Measurements from ENCODE around the gene KCND3. TPM values are rescaled to one million over a fixed set of nuclear protein-coding genes. Genes with fewer than 3 reads are reported as not detected.

Gene KCND3
- polyA plus RNA-seq, 3 donors = not detected

DNA sequence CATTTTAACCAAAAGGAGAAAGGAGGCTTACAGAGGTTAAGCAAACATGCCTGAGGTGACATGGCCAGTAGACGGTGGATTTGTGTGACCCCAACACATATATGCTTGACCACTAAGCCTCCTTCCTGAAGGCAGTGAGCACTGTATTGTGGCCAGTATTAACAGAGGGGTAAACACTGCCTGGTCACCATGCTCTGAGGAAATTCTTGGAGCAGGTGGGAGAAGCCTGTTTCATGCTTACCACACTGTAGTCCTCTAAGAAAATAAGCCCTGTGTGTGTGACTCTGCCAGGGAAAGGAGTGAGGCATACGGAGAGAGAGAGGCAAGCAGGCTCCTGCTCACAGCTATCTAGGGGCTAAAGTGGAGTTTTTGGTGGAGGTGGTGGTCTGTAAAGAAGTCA, 102.7 kb downstream of the KCND3 start:
- H3K9me3 Mint-ChIP-seq = peaks cover 0 to 1% (median 0%) of the 10 kb centered on the region in 7 donors
- H3K27ac Mint-ChIP-seq = no peak overlapping the region
- H3K4me1 Mint-ChIP-seq = no peaks in the 10 kb centered on the region
- Histone ChIP-seq H4K20me1 (ENCODE audit: insufficient read depth, low read length) (no peaks in the 10 kb centered on the region), H3K36me3 (replicated peaks in 1 of 2; ENCODE audit: control insufficient read depth in 1 of 2, insufficient read depth in 2 of 2, low read length in 2 of 2) (no peaks in the 10 kb centered on the region), H3K9ac (ENCODE audit: insufficient read depth, low read length, poor library complexity, severe bottlenecking) (no peak overlapping the region), H3K79me2 (ENCODE audit: insufficient read depth, low read length) (no peaks in the 10 kb centered on the region), H3K4me1 (ENCODE audit: control insufficient read depth in 1 of 2, insufficient read depth in 2 of 2, low read length in 2 of 2) (no peaks in the 10 kb centered on the region), H3K27me3 (ENCODE audit: control insufficient read depth in 2 of 2, insufficient read depth in 2 of 2, low read length in 2 of 2) (no peaks in the 10 kb centered on the region), H3K27ac (ENCODE audit: low read depth in 1 of 2, low read length in 2 of 2) (no peak overlapping the region), H3K4me2 (replicated peaks; ENCODE audit: extremely low read depth, low read length, poor library complexity, severe bottlenecking) (no peak overlapping the region), H3K9me3 (replicated peaks in 1 of 2; ENCODE audit: control insufficient read depth in 1 of 2, insufficient read depth in 1 of 2, low read length in 2 of 2) (no peaks in the 10 kb centered on the region), H2AFZ (ENCODE audit: insufficient read depth, low read depth, low read length, poor library complexity, severe bottlenecking) (no peak overlapping the region), H3K4me3 (replicated peaks in 1 of 3; ENCODE audit: low read depth in 2 of 3, low read length in 3 of 3) (no peak overlapping the region)
- peaks cover 0 to 13% (median 10%) of the 10 kb centered on the region in 3 donors for H3K27me3 Mint-ChIP-seq (ENCODE audit: low read depth in 3 of 3)
- no peak for DNase-seq
- 100% methylated on average over 1 of the region's 2 CpGs for WGBS (ENCODE audit: insufficient coverage)
- intact Hi-C loops (cut with micrococcal nuclease) = no loop called here
- no peaks in the 10 kb centered on the region for H3K36me3 Mint-ChIP-seq
- no peak overlapping the region for H3K4me3 Mint-ChIP-seq
- TF ChIP-seq, protein P1, sequence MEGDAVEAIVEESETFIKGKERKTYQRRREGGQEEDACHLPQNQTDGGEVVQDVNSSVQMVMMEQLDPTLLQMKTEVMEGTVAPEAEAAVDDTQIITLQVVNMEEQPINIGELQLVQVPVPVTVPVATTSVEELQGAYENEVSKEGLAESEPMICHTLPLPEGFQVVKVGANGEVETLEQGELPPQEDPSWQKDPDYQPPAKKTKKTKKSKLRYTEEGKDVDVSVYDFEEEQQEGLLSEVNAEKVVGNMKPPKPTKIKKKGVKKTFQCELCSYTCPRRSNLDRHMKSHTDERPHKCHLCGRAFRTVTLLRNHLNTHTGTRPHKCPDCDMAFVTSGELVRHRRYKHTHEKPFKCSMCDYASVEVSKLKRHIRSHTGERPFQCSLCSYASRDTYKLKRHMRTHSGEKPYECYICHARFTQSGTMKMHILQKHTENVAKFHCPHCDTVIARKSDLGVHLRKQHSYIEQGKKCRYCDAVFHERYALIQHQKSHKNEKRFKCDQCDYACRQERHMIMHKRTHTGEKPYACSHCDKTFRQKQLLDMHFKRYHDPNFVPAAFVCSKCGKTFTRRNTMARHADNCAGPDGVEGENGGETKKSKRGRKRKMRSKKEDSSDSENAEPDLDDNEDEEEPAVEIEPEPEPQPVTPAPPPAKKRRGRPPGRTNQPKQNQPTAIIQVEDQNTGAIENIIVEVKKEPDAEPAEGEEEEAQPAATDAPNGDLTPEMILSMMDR (IDR thresholded peaks at IDR 0.05) = no peak

DNA sequence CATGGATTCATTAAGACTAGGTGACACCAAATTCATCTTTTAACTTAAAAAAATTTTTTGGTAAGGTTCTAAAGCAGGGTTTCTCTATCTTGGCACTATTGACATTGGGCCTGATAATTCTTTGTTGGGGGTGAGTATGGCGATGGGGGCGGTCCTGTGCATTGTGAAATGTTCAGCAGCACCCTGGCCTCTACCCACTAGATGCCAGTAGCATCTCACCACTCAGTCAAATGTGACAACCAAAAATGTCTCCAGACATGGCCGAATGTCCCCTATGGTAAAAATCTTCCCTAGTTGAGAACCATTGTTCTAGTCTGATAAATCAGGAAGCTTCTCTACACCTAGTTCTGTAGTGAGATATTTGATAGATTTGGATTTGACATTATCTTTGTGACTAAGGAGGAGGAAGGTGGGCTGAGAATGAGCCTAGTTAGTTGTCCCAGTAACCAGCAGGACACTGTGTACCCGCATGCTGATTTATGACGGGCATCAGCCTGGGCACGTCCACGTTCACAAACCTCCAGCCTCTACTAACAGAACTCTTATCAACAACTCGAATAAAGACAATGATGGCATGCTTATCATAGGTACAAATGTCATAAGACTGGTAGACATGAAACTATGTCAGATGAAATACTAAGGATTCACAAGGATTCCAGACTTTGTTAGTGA, 104.6 kb downstream of the KCND3 start:
- no peaks in the 10 kb centered on the region for H4K20me1 ChIP-seq (ENCODE audit: insufficient read depth, low read length)
- H2AFZ ChIP-seq (ENCODE audit: insufficient read depth, low read depth, low read length, poor library complexity, severe bottlenecking) = no peak overlapping the region
- no peak overlapping the region for H3K27ac Mint-ChIP-seq
- H3K9me3 ChIP-seq (replicated peaks in 1 of 2; ENCODE audit: control insufficient read depth in 1 of 2, insufficient read depth in 1 of 2, low read length in 2 of 2) = no peaks in the 10 kb centered on the region
- H3K4me1 Mint-ChIP-seq = no peaks in the 10 kb centered on the region
- no peaks in the 10 kb centered on the region for H3K79me2 ChIP-seq (ENCODE audit: insufficient read depth, low read length)
- H3K4me3 Mint-ChIP-seq = no peak overlapping the region
- no peaks in the 10 kb centered on the region for H3K4me1 ChIP-seq (ENCODE audit: control insufficient read depth in 1 of 2, insufficient read depth in 2 of 2, low read length in 2 of 2)
- H3K36me3 Mint-ChIP-seq = no peaks in the 10 kb centered on the region
- WGBS (ENCODE audit: insufficient coverage) = 80% methylated on average over 2 of the region's 8 CpGs
- H3K9me3 Mint-ChIP-seq = peaks cover 0 to 1% (median 0%) of the 10 kb centered on the region in 7 donors
- TF ChIP-seq, protein P1 (IDR thresholded peaks at IDR 0.05) = no peak
- H3K36me3 ChIP-seq (replicated peaks in 1 of 2; ENCODE audit: control insufficient read depth in 1 of 2, insufficient read depth in 2 of 2, low read length in 2 of 2) = no peaks in the 10 kb centered on the region
- H3K4me2 ChIP-seq (replicated peaks; ENCODE audit: extremely low read depth, low read length, poor library complexity, severe bottlenecking) = no peak overlapping the region
- H3K27me3 ChIP-seq (ENCODE audit: control insufficient read depth in 2 of 2, insufficient read depth in 2 of 2, low read length in 2 of 2) = no peaks in the 10 kb centered on the region
- H3K27ac ChIP-seq (ENCODE audit: low read depth in 1 of 2, low read length in 2 of 2) = no peak overlapping the region
- intact Hi-C loops (cut with micrococcal nuclease) = no loop called here
- peaks cover 0 to 15% (median 13%) of the 10 kb centered on the region in 3 donors for H3K27me3 Mint-ChIP-seq (ENCODE audit: low read depth in 3 of 3)
- no peak for DNase-seq
- H3K9ac ChIP-seq (ENCODE audit: insufficient read depth, low read length, poor library complexity, severe bottlenecking) = no peak overlapping the region
- no peak overlapping the region for H3K4me3 ChIP-seq (replicated peaks in 1 of 3; ENCODE audit: low read depth in 2 of 3, low read length in 3 of 3)

Measured in CD14-positive monocyte (primary cell).